Tongue (tissue), 2 donors: ENCODE data around the gene PREX1. TPM values are rescaled to one million over a fixed set of nuclear protein-coding genes. Genes with fewer than 3 reads are reported as not detected.
A peak's percentile ranks its signal among the peaks of the same experiment; 100 is the strongest.
"Not testable (repeated sequence)": the region's sequence is repeated elsewhere in the genome, so short reads cannot be mapped to it uniquely, and the experiment has no call there.

ENCODE experiments used
- DNase-seq: peaks from one replicate; pipeline ENCODE4 v3.0.0-alpha.2; 2015
- total RNA-seq: library from RNA; depleted of rRNA; stranded (reverse); fragments of >200 nt; gene quantifications from one replicate; pipeline ENCODE4 v1.2.3, GENCODE V29; 2014

Gene PREX1
- total RNA-seq, 1 donor from 2014 or later: 29.4 TPM

DNA sequence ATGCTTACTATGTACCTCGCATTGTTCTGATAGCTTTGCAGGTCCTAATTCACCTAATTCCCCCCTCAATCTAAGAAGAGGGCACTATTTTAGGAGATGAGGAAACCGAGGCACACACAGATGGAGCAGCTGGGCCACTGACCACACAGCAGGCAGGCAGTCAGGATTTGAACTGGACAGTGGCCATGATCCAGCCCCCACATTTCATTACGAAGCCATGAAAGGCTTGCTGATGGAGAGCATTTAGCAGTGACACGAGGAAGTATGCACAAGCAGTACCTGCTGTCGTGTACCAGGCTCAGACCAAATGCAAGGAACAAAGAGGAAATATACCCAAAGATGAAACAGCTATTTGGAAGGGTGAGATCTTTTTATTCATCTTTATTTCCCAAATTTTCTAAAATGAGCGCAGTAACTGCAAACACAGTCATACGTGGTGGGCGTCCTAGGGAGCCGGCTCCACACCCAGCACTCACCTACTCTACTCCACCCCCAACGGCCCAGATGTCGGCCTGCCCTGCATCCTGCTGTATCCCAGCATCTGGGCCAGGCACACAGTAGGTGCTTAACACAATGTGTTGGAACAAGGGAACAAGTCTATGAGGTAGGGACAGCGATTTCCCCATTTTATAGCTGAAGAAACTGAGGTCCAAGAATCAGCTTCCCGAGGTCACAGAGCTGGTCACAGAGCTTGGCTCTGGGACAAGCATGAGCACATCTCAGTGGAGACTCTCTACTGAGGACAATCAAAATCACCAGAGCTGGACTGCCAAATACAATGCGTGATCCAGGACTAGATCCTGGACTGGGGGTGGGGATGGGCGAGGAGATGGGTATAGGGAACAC lies 15.0 kb downstream of the PREX1 start:
- DNase-seq: no peak

DNA sequence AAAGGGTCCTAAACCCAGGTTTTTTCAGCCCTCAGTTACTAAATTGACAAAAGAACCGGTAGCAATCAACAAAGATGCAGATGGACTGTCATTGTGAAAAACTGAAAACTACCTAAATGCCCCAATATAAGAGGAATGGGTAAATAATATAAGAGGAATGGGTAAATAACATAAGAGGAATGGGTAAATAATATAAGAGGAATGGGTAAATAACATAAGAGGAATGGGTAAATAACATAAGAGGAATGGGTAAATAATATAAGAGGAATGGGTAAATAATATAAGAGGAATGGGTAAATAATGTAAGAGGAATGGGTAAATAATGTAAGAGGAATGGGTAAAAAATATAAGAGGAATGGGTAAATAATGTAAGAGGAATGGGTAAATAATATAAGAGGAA lies 15.7 kb downstream of the PREX1 start:
- DNase-seq: not testable (repeated sequence)

DNA sequence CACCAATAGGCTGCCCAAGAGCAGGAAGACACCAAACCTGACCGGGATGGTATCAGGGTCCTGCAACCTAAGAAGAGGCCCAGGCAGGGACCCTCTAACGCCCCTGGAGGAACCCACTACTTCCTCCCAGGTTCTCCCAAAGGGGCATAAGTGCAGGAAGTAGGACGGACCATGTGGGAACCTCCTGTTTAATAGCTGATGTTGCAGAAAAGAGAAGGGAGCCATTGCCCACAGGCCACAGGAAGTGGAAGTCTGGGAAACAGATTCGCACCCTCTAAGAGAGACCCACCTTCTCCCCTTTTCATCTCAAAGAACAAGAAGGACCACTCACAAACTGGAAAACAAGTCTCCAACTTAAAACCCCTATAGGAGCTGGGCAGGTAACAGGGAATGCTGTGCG lies 18.1 kb downstream of the PREX1 start:
- no peak for DNase-seq

DNA sequence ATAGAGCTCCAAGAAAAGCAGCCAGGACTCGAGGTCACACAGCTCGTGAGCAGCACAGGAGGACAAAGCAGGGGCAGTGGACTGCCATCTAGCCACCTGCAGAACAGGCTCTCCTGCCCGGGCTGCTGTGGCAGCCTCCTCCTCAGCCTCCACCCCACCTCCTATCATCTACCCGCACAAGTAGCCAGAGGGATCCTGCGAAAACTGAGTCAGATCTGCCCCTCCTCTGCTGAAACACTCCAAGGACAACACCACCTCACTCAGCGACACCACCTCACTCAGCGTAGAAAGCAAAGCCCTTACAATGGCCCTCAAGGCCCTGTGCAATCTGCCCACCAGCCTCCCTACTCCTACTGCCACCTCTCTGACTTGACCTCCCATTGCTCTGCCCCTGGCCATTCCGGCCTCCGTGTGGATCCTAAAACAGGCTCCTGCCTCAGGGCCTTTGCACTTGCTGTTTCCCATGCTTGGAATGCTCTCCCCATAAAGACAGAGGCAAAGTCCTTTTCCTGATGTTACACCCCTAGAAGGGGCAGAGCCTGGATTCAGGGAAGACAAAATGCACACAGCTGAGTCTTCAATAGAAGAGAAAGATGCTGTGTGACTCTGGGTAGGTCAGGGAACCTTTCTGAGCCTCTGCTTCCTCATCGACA lies 19.3 kb downstream of the PREX1 start:
- DNase-seq: no peak

DNA sequence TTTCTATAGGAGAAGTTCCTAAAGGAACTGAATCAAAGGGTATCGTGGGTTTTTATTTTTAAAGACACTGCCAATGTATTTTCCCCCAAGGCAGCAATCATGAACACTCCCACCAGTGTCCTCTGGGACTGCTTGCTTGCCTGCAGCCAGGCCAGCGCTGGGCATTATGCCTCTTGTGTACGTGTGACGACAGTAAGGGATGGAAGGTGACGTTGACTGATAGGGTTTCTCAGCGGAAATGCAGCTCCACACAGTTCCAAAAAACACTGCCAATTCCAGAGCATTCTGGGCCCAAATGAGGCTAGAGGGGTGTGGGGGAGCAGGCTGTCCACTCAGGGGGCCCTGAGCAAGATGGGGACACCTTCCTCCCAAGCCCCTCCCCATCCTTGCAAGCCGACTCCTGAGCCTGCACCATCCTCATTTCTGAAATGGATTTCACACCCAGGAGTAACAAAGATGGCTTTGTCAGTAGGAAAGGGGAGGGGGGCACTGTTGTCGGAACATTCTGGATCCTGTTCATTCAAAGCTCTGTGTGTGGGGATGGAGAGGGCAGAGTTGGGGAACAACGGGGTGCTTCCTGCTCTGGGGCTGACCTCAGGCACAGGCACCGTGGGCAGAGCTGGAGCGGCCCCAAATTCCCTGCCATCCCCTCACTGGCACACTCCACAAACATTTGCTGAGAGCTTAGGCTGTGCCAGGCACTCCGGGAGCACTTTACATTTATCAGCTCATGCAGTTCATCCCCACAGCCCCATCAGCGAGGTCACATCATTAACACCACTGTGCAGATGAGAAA lies 20.0 kb downstream of the PREX1 start:
- DNase-seq: no peak

DNA sequence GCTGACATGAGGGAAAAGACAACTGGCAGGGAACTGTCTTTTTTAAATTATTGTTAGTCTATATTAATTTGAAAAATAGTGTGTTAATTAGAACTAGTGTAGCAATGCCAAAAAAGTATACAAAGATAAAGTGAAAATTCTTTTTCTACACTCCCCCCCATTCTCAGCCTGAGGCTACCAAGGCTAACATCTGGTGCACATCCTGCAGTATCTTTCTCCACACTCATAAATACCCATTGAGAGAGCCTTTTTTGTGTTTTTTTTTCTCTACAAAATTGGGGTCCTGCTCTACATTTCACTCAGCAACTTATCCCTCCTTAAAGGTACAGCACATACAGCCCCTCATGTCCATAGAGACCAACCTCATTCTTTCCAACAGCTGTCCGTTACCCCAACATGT lies 20.7 kb downstream of the PREX1 start:
- no peak for DNase-seq

DNA sequence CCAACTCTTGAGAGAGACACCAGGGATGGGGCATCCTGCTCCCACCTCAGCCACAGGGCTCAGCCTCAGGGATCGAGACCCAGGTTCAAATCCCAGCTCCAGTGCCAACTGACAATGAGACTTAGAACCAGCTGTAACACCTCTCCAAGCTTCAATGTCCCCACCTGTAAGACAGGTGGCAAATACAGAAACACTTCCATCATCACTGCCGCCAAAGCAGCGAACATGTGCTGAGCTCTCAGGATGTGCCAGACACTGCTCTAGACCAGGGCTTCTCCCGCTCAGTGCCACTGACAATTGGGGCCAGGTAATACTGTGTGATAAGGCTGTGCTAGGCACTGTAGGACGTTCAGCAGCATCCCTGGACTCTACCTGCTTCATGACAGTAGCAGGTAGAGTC lies 22.1 kb downstream of the PREX1 start:
- no peak for DNase-seq

DNA sequence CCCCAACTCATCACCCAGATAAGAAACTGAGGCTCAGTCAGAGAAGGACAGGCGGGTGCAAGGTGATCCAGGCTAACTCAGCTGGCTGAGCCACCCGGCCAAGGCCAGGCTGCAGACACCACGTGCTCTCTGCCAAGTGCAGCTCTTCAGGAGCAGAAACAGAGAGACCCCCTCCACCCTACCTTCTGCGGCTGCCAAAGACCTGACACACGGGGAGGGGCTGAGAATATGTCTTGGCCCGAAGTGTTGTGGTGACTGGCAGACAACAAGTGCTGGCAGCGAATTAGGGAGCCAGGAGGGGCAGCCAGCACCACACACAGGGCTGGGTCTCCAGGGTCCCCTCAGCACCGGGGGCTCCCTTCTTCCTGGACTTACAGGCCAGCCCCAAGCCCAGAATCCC lies 22.5 kb downstream of the PREX1 start:
- DNase-seq: no peak

DNA sequence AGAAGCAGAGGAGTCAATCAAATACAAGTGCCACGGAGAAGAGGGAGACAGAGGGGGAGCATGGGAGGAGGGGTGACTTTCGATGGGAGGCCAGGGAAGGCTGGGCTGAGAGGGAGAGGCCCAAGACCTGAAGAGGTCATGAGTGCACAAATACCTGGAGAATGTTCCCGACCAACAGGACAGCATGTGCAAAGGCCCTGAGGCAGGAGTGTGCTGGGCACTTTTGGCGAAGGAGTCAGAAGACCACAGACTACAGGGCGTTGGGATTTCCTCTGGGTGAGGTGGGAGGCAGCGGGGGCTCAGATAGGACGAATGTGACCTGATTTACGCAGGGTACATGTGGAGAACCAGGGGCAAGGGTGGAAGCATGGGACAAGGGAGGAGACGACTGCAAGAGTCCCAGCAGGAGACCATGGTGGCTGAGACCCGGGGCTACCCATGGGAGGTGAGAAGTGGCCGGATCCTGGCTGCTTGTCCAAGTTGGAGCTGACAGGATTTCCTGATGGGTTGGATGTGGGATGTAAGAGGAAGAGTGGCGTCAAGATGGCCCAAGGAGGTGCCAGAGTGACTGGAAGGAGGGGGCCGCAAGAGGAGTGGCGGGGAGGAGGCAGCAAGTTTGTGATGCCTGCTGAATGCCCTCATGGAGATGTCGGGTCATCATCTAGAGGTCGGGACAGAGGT lies 23.4 kb downstream of the PREX1 start:
- no peak for DNase-seq

DNA sequence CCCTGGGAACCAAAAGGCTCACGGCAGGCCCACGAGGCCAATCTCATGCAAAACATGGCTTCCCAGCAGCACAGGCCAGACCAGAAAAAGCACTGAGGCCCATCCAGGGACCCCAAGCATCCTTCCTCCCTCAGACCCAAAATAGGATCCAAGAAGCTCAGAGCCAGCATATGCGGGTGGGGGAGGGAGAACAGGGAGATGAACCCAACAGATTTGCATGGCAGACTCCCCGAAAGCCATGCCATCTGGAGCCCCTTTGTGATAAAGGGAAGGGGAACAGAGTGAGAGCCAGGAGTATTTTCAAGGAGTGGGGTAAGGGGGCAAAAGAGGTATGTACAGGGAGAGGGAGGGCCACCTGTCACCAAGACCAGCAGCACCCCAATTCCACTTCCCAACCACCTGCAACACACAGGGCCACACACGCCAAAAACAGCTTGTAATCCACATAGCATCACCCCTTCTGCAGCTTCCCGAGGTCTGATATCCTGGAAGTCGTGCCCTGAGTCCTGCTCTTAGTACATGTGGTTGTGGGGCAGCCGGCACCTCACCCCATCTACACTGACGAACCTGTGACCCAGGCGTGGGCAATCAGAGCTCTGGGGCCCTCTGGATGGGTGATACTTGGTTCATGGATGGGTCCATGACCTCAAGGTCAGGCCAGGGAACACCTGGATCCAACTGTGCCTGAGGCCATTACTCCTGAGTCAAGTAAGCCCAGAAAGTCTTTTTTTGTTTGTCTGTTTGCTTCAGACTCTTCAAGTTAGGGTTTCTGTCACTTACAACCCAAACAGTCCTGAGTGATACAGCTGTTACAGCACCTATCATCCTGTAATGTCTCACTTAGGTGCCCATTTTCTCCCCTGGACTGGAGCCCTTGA lies 24.4 kb downstream of the PREX1 start:
- DNase-seq: no peak

DNA sequence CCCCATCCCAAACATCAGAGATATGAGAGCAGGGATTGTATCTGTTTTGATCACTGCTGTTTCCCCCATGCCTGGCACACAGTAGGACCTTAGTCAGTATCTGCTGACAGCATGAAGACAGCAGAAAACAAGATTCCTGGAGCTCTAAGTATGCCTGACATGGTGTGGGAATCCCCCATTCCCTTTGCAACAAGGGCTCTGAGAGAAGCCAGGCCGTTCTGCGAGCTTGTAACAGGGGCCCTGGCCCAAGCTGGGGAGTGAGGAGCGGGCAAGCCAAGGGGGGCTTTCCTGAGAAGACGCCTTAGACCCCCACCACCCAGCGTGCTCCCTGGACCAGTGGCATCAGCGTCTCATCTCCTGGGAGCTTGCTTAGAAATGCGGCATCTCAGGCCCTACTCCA lies 25.2 kb downstream of the PREX1 start:
- no peak for DNase-seq

DNA sequence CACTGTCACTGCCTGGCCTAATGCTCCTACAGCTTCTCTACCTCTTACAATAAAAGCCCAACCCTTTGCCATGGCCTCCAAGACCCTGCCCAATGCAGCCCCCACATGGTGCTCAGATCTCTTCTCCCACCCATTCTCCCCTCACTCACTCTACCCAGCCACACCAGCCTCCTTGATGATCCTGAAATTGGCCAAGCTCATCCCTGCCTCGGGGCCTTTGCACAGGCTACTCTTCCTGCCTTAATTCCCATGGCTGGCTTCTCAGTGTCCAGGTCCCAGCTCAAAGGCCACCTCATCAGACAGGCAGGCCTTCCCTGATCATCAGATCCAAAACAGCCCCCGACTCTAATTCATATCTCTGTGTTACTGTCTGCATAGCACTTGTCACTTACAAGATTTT lies 25.6 kb downstream of the PREX1 start:
- DNase-seq: no peak

DNA sequence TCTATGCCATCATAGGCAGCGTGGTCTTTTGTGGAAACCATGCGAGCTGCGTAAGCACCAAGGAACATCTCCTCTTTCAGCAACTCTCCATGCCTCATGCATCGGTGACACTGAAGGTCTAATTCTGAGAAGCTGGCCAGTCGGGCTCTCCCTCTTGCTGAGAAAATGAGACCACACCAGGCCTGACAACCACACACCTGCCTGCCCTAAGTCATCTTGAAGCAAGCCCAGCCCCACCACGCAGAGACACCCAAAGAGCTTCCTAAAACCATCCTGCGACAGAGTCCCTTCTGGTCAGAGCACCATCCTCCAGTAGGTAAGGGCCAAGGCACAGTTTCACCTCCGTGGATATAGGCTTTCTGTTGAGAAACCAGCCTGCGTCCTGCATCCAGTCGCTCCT lies 26.6 kb downstream of the PREX1 start:
- DNase-seq: no peak

DNA sequence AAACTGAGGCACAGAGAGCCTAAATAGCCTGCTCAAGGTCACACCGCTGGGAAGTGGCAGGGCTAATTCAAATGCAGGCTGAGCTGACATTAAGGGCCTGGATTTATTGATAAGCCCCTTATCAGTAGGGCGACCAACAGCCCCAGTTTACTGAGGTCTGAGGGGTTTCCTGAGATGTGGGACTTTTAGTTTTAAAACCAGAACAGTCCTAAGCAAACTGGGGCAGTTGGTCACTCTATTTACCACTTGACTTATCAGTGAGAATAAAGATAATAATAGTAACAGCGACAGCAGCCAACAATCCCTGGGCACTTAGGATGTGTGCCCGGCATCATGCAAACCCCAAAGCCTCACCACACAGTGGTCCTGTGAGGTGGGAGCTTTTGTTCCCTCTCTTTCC lies 27.6 kb downstream of the PREX1 start:
- DNase-seq: no peak

DNA sequence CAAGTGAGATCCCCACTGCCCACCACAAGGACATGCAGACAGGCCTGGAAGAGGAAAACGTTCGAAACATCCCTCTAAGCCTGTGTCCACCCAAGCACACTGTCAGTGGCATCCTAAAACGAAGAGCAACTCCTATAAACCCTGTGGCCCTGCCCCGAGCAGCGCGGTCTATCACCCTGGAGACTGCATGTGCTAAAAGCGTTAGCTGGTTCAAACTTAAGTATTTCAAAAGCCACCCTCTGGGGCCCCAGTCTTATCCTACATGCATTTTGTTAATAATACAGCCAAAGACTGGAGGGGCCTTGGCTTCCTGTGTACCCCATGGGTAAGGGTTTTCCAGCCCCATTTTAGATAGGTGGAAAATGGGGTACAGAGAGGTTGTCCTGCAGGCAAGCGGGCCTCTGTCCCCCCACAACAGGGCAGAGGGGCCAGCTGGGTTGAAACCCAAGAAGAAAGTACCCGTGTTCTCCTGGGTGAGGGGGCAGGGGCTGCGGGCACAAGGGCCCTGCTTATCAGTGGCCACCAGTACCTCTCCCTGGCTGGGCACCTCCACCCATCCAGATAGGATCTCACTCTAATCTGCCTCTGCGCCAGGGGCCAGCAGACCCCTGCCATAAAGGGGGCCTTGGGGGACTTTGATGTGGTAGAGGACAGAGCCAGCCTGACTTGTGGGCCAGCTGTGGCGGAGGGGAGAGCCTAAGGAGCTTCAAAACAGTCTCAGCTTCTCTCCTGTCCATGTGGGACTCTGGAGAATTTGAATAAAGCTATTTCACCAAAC lies 28.3 kb downstream of the PREX1 start:
- no peak for DNase-seq

DNA sequence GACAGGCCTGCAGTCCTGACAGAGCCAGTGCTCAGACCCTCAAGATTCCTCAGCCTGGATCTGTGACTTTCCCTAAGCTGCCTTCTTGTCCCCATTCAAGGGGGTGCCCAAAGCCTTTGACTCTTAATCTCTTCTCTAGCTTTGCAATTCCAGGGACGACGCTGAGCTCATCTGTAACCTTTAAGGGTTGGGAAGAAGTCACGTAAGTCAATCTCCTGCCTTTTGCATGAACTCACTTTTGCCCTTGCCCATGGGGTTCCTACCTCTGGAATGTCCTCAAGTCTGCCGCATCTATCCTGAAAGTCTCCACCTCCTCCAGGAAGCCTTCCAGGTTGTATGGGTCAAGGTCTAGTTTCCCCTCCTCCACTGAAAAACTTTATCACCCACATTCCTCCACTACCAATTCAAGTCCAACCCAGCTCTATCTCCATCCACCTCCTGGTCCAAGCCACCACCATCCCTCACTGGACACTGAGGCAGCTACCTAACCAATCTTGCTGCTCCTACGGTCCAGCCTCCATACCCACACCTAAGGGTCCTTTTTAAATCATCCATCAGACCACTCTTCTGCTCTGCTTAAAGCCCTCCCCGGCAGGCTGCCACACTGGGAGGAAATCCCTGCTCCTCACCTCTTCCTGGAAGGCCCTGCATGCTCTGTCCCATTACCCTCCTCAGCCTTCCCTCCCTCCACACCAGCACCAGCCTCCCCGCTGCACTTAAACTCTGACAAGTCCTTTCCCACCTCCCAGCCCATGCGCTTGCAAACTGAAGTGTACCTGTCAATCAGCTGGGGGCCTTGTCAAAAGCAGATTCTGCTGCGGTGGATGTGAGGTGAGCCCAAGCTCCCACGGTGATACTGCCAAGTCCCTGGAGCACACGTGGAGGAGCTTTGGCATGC lies 29.7 kb downstream of the PREX1 start:
- DNase-seq: no peak

DNA sequence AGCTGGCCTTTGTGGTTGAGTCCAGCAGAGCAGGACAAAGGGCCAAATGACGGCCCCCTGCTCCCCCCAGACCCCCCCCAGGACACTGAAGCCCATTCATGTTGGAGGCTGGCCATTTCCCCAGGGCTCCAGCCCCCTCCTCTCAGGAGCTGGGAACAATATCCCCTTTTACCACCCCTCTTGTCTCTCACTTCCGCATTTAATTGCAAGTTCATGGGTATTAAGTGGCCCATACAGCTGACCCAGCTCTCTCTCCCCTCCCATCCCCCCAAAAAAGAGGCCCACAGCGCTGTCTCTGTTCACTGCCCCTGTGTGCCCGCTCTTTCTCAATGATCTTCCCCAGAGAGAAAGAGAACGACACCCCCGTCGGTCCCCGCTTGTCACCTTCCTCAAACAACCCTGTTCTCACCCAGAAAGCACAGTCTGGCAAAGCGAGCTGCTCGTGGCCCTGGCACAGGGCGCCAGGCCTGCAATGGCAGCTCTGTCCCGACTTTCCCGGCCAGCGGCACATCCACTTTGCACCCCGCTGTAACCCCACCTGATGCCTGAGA lies 30.4 kb downstream of the PREX1 start:
- DNase-seq: peak; percentile 56

DNA sequence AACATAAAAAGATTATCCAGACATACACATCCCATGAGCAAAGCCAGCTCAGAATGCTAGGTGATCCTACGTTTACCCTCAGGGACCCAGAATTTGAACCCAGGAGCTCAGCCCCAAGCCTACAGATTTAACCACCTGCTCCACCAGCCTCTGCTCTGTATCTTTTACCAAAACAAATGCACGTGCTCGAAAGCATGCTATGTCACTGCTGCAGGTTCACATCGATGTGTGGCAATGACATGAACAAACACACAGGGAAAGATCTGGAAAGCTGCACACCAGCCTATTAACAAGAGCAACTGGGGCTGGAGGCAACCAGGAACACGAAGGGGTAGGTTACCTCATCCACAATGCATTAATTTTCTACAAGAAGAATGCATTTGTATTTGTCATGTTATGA lies 32.1 kb downstream of the PREX1 start:
- no peak for DNase-seq

DNA sequence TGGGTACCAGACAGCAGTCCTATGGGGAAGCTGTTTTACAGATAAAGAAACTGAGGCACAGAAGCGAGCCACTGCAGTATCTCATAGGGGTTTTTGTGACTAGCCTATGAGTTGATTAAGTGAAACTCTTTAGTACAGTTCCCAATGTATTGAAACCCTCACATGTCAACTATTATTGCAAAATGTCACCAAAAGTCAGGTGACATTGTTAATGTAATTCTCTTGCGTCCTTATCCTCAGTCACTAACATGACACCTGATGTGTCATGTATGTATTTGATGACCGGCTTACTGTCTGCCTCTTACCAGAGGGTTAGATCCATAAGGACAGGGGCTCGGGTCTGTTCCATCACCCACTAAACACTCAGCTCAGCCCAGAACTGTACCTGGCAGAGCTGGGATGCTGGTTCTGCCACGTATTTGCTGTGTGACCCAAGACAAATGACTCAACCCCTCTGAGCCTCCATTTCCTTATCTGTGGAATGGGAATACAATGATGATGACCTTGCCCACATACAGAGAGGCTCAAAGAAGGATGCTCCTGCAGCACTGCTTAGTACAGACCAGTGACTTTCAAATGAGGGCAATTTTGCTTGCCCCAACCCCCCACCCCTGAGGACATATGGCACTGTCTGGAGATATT lies 32.9 kb downstream of the PREX1 start:
- no peak for DNase-seq
